Rectal smooth muscle tissue (tissue), 1 donor: ENCODE data around the gene BTBD9.

ENCODE experiments used
- H3K27ac ChIP-seq: one replicate; pipeline ENCODE4 v1.7.0; 2013; ENCODE audit warnings: low read depth, low read length, inconsistent platforms
- H3K27me3 ChIP-seq: one replicate; pipeline ENCODE4 v1.7.0; 2013; ENCODE audit warnings: low read length; ENCODE audit not compliant: control insufficient read depth, insufficient read depth
- H3K36me3 ChIP-seq: one replicate; pipeline ENCODE4 v1.7.0; 2013; ENCODE audit warnings: low read length; ENCODE audit not compliant: control insufficient read depth, insufficient read depth
- H3K4me1 ChIP-seq: one replicate; pipeline ENCODE4 v1.7.0; 2013; ENCODE audit warnings: low read length; ENCODE audit not compliant: control insufficient read depth, insufficient read depth
- H3K4me3 ChIP-seq: one replicate; pipeline ENCODE4 v1.7.0; 2013; ENCODE audit warnings: low read length
- H3K9ac ChIP-seq: one replicate; pipeline ENCODE4 v1.7.0; 2013; ENCODE audit warnings: low read length

BTBD9 gene

GRCh38 chr6:38495922-38496635 is 143.7 kb downstream of the BTBD9 start:
- Histone ChIP-seq H3K36me3 (no peaks in the 10 kb centered on the region), H3K27me3 (no peaks in the 10 kb centered on the region), H3K4me3 (no peak overlapping the region), H3K4me1 (no peaks in the 10 kb centered on the region), H3K9ac (no peak overlapping the region), H3K27ac (no peak overlapping the region)

- Histone ChIP-seq H3K27me3 (no peaks in the 10 kb centered on the region), H3K4me3 (no peak overlapping the region), H3K9ac (no peak overlapping the region), H3K27ac (no peak overlapping the region), H3K36me3 (no peaks in the 10 kb centered on the region), H3K4me1 (no peaks in the 10 kb centered on the region)
Observed at GRCh38 chr6:38495518-38495917, 144.2 kb downstream of the BTBD9 start.

GRCh38 chr6:38493931-38494547 is 145.7 kb downstream of the BTBD9 start:
- H3K36me3 ChIP-seq, result no peaks in the 10 kb centered on the region
- H3K9ac ChIP-seq, result no peak overlapping the region
- no peaks in the 10 kb centered on the region for H3K27me3 ChIP-seq
- H3K4me1 ChIP-seq, result no peaks in the 10 kb centered on the region
- H3K27ac ChIP-seq, result no peak overlapping the region
- no peak overlapping the region for H3K4me3 ChIP-seq

- Histone ChIP-seq H3K9ac (no peak overlapping the region), H3K4me1 (no peaks in the 10 kb centered on the region), H3K27me3 (no peaks in the 10 kb centered on the region), H3K27ac (no peak overlapping the region), H3K4me3 (no peak overlapping the region), H3K36me3 (no peaks in the 10 kb centered on the region)
Observed at GRCh38 chr6:38492031-38492430, 147.7 kb downstream of the BTBD9 start.

GRCh38 chr6:38489951-38490350 is 149.8 kb downstream of the BTBD9 start:
- Histone ChIP-seq H3K36me3 (no peaks in the 10 kb centered on the region), H3K4me1 (no peaks in the 10 kb centered on the region), H3K4me3 (no peak overlapping the region), H3K27me3 (no peaks in the 10 kb centered on the region), H3K27ac (no peak overlapping the region), H3K9ac (no peak overlapping the region)

- Histone ChIP-seq H3K9ac (no peak overlapping the region), H3K27ac (no peak overlapping the region), H3K4me3 (no peak overlapping the region), H3K27me3 (no peaks in the 10 kb centered on the region), H3K36me3 (no peaks in the 10 kb centered on the region), H3K4me1 (no peaks in the 10 kb centered on the region)
Observed at GRCh38 chr6:38487423-38487822, 152.3 kb downstream of the BTBD9 start.

GRCh38 chr6:38485488-38485887 is 154.2 kb downstream of the BTBD9 start:
- Histone ChIP-seq H3K27me3 (no peaks in the 10 kb centered on the region), H3K9ac (no peak overlapping the region), H3K36me3 (no peaks in the 10 kb centered on the region), H3K4me3 (no peak overlapping the region), H3K27ac (no peak overlapping the region), H3K4me1 (no peaks in the 10 kb centered on the region)

GRCh38 chr6:38484656-38485055 is 155.1 kb downstream of the BTBD9 start:
- Histone ChIP-seq H3K4me1 (no peaks in the 10 kb centered on the region), H3K9ac (no peak overlapping the region), H3K36me3 (no peaks in the 10 kb centered on the region), H3K27me3 (no peaks in the 10 kb centered on the region), H3K27ac (no peak overlapping the region), H3K4me3 (no peak overlapping the region)

- H3K9ac ChIP-seq, result no peak overlapping the region
- no peak overlapping the region for H3K4me3 ChIP-seq
- H3K27ac ChIP-seq, result no peak overlapping the region
Observed at GRCh38 chr6:38483526-38483925, 156.2 kb downstream of the BTBD9 start.

GRCh38 chr6:38482466-38482865 is 157.3 kb downstream of the BTBD9 start:
- H3K27me3 ChIP-seq, result no peaks in the 10 kb centered on the region
- no peak overlapping the region for H3K27ac ChIP-seq
- no peak overlapping the region for H3K4me3 ChIP-seq
- H3K9ac ChIP-seq, result no peak overlapping the region
- H3K4me1 ChIP-seq, result no peaks in the 10 kb centered on the region
- no peaks in the 10 kb centered on the region for H3K36me3 ChIP-seq

More at GRCh38 chr6:38483526-38483925, 156.2 kb downstream of the BTBD9 start:
- H3K36me3 ChIP-seq, result no peaks in the 10 kb centered on the region
- no peaks in the 10 kb centered on the region for H3K4me1 ChIP-seq
- no peaks in the 10 kb centered on the region for H3K27me3 ChIP-seq

- no peak overlapping the region for H3K9ac ChIP-seq
- no peaks in the 10 kb centered on the region for H3K4me1 ChIP-seq
- no peaks in the 10 kb centered on the region for H3K27me3 ChIP-seq
- no peak overlapping the region for H3K4me3 ChIP-seq
- no peaks in the 10 kb centered on the region for H3K36me3 ChIP-seq
- H3K27ac ChIP-seq, result no peak overlapping the region
Observed at GRCh38 chr6:38481851-38482250, 157.9 kb downstream of the BTBD9 start.

GRCh38 chr6:38481211-38481836 is 158.4 kb downstream of the BTBD9 start:
- no peak overlapping the region for H3K27ac ChIP-seq
- H3K4me3 ChIP-seq, result no peak overlapping the region
- H3K4me1 ChIP-seq, result no peaks in the 10 kb centered on the region
- H3K27me3 ChIP-seq, result no peaks in the 10 kb centered on the region
- no peak overlapping the region for H3K9ac ChIP-seq
- H3K36me3 ChIP-seq, result no peaks in the 10 kb centered on the region

GRCh38 chr6:38480036-38480435 is 159.7 kb downstream of the BTBD9 start:
- H3K27me3 ChIP-seq, result no peaks in the 10 kb centered on the region
- H3K9ac ChIP-seq, result no peak overlapping the region
- H3K4me1 ChIP-seq, result no peaks in the 10 kb centered on the region
- no peak overlapping the region for H3K27ac ChIP-seq
- H3K36me3 ChIP-seq, result no peaks in the 10 kb centered on the region
- H3K4me3 ChIP-seq, result no peak overlapping the region
